Measurements from ENCODE around the gene FHDC1. TPM values are rescaled to one million over a fixed set of nuclear protein-coding genes. Genes with fewer than 3 reads are reported as not detected.

Gene FHDC1
- total RNA-seq, 1 experiment from 2014 or later = 18.1 TPM

DNA sequence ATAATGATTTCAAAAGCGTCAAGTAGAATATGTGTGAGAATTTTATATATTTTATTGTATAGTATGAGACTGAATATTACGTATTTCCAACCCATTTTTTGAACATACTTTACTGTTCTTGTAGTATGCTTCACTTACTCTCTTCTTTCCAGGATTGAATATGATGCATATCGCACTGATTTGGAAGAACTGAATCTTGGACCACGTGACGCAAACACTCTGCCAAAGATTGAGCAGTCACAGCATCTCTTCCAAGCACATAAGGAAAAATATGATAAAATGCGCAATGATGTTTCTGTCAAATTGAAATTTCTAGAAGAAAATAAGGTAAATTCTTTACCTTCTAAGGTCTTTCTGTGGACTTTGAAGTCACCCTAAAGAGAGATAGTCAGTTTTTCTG, 48.1 kb upstream of the FHDC1 start (continued):
- TF ChIP-seq TEAD4 (CRISPR knock-in tag; IDR thresholded peaks at IDR 0.05) (no peak), ZNF263 (CRISPR knock-in tag; IDR thresholded peaks at IDR 0.05; ENCODE audit: low read depth) (no peak), GABPB1 (CRISPR knock-in tag; IDR thresholded peaks at IDR 0.05) (no peak), OVOL2 (CRISPR knock-in tag; IDR thresholded peaks at IDR 0.05; ENCODE audit: borderline replicate concordance) (no peak)
- TF ChIP-seq, protein P1, sequence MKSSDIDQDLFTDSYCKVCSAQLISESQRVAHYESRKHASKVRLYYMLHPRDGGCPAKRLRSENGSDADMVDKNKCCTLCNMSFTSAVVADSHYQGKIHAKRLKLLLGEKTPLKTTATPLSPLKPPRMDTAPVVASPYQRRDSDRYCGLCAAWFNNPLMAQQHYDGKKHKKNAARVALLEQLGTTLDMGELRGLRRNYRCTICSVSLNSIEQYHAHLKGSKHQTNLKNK (CRISPR knock-in tag; IDR thresholded peaks at IDR 0.05) = no peak
- TF ChIP-seq, protein P2, sequence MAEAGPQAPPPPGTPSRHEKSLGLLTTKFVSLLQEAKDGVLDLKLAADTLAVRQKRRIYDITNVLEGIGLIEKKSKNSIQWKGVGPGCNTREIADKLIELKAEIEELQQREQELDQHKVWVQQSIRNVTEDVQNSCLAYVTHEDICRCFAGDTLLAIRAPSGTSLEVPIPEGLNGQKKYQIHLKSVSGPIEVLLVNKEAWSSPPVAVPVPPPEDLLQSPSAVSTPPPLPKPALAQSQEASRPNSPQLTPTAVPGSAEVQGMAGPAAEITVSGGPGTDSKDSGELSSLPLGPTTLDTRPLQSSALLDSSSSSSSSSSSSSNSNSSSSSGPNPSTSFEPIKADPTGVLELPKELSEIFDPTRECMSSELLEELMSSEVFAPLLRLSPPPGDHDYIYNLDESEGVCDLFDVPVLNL (CRISPR knock-in tag; IDR thresholded peaks at IDR 0.05; ENCODE audit: borderline replicate concordance, low read depth) = no peak
- TF ChIP-seq, protein P3, sequence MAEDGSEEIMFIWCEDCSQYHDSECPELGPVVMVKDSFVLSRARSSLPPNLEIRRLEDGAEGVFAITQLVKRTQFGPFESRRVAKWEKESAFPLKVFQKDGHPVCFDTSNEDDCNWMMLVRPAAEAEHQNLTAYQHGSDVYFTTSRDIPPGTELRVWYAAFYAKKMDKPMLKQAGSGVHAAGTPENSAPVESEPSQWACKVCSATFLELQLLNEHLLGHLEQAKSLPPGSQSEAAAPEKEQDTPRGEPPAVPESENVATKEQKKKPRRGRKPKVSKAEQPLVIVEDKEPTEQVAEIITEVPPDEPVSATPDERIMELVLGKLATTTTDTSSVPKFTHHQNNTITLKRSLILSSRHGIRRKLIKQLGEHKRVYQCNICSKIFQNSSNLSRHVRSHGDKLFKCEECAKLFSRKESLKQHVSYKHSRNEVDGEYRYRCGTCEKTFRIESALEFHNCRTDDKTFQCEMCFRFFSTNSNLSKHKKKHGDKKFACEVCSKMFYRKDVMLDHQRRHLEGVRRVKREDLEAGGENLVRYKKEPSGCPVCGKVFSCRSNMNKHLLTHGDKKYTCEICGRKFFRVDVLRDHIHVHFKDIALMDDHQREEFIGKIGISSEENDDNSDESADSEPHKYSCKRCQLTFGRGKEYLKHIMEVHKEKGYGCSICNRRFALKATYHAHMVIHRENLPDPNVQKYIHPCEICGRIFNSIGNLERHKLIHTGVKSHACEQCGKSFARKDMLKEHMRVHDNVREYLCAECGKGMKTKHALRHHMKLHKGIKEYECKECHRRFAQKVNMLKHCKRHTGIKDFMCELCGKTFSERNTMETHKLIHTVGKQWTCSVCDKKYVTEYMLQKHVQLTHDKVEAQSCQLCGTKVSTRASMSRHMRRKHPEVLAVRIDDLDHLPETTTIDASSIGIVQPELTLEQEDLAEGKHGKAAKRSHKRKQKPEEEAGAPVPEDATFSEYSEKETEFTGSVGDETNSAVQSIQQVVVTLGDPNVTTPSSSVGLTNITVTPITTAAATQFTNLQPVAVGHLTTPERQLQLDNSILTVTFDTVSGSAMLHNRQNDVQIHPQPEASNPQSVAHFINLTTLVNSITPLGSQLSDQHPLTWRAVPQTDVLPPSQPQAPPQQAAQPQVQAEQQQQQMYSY (CRISPR knock-in tag; IDR thresholded peaks at IDR 0.05) = no peak
- TF ChIP-seq, protein P4, sequence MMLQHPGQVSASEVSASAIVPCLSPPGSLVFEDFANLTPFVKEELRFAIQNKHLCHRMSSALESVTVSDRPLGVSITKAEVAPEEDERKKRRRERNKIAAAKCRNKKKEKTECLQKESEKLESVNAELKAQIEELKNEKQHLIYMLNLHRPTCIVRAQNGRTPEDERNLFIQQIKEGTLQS (CRISPR knock-in tag; conservative IDR thresholded peaks at IDR 0.05) = no peak
- TF ChIP-seq, protein P5, sequence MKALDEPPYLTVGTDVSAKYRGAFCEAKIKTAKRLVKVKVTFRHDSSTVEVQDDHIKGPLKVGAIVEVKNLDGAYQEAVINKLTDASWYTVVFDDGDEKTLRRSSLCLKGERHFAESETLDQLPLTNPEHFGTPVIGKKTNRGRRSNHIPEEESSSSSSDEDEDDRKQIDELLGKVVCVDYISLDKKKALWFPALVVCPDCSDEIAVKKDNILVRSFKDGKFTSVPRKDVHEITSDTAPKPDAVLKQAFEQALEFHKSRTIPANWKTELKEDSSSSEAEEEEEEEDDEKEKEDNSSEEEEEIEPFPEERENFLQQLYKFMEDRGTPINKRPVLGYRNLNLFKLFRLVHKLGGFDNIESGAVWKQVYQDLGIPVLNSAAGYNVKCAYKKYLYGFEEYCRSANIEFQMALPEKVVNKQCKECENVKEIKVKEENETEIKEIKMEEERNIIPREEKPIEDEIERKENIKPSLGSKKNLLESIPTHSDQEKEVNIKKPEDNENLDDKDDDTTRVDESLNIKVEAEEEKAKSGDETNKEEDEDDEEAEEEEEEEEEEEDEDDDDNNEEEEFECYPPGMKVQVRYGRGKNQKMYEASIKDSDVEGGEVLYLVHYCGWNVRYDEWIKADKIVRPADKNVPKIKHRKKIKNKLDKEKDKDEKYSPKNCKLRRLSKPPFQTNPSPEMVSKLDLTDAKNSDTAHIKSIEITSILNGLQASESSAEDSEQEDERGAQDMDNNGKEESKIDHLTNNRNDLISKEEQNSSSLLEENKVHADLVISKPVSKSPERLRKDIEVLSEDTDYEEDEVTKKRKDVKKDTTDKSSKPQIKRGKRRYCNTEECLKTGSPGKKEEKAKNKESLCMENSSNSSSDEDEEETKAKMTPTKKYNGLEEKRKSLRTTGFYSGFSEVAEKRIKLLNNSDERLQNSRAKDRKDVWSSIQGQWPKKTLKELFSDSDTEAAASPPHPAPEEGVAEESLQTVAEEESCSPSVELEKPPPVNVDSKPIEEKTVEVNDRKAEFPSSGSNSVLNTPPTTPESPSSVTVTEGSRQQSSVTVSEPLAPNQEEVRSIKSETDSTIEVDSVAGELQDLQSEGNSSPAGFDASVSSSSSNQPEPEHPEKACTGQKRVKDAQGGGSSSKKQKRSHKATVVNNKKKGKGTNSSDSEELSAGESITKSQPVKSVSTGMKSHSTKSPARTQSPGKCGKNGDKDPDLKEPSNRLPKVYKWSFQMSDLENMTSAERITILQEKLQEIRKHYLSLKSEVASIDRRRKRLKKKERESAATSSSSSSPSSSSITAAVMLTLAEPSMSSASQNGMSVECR (CRISPR knock-in tag; IDR thresholded peaks at IDR 0.05; ENCODE audit: borderline replicate concordance) = no peak

DNA sequence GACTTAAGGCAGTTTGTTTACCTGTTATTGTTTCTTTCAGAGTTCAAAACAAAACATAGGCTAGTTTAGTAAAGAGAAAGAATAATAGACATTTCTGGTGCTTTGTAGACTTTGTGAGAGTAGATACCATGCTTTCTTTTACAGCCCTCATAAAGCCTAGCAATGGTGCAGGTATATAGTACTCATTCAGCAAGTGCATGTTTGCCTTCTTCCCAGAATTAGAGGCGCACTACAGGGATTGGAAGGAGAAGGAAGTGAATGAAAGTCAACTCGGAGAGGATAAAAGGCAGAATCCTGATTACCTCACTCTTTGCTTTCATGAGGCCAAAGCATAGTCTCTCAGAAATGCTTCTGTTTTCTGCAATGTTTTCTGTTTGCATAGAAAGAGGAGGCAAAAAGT, 43.1 kb upstream of the FHDC1 start:
- POLR2A ChIA-PET = no interaction called here
- ATAC-seq = no peak
- H3K9me3 Mint-ChIP-seq = no peaks in the 10 kb centered on the region
- CTCF ChIA-PET = no interaction called here
- H3K36me3 Mint-ChIP-seq = peaks cover 16% of the 10 kb centered on the region
- peak overlapping the region; percentile 82 for H3K27ac Mint-ChIP-seq
- H3K4me1 Mint-ChIP-seq = peaks cover 15% of the 10 kb centered on the region
- H3K4me3 Mint-ChIP-seq = no peak overlapping the region
- no peak for DNase-seq (ENCODE audit: low spot score)
- H3K27me3 Mint-ChIP-seq (ENCODE audit: low read depth) = no peaks in the 10 kb centered on the region
- no peak for TF ChIP-seq CREB1 (CRISPR knock-in tag; IDR thresholded peaks at IDR 0.05)
- TF ChIP-seq TEAD4 (CRISPR knock-in tag; IDR thresholded peaks at IDR 0.05) = no peak
- TF ChIP-seq, protein P6, sequence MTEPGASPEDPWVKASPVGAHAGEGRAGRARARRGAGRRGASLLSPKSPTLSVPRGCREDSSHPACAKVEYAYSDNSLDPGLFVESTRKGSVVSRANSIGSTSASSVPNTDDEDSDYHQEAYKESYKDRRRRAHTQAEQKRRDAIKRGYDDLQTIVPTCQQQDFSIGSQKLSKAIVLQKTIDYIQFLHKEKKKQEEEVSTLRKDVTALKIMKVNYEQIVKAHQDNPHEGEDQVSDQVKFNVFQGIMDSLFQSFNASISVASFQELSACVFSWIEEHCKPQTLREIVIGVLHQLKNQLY (CRISPR knock-in tag; IDR thresholded peaks at IDR 0.05) = no peak
- TF ChIP-seq CBFB (CRISPR knock-in tag; IDR thresholded peaks at IDR 0.05; ENCODE audit: low read depth) = no peak
- TF ChIP-seq, protein P7, sequence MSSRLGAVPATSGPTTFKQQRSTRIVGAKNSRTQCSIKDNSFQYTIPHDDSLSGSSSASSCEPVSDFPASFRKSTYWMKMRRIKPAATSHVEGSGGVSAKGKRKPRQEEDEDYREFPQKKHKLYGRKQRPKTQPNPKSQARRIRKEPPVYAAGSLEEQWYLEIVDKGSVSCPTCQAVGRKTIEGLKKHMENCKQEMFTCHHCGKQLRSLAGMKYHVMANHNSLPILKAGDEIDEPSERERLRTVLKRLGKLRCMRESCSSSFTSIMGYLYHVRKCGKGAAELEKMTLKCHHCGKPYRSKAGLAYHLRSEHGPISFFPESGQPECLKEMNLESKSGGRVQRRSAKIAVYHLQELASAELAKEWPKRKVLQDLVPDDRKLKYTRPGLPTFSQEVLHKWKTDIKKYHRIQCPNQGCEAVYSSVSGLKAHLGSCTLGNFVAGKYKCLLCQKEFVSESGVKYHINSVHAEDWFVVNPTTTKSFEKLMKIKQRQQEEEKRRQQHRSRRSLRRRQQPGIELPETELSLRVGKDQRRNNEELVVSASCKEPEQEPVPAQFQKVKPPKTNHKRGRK (CRISPR knock-in tag; IDR thresholded peaks at IDR 0.05; ENCODE audit: borderline replicate concordance) = no peak
- TF ChIP-seq MXD4 (CRISPR knock-in tag; IDR thresholded peaks at IDR 0.05; ENCODE audit: borderline replicate concordance) = no peak
- TF ChIP-seq NR3C1 (CRISPR knock-in tag; conservative IDR thresholded peaks at IDR 0.05; ENCODE audit: low read depth) = no peak
- TF ChIP-seq FOXP1 (CRISPR knock-in tag; IDR thresholded peaks at IDR 0.05; ENCODE audit: borderline replicate concordance) = no peak
- no peak for TF ChIP-seq NFE2L1 (CRISPR knock-in tag; IDR thresholded peaks at IDR 0.05)
- TF ChIP-seq, protein P8, sequence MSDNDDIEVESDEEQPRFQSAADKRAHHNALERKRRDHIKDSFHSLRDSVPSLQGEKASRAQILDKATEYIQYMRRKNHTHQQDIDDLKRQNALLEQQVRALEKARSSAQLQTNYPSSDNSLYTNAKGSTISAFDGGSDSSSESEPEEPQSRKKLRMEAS (CRISPR knock-in tag; IDR thresholded peaks at IDR 0.05) = no peak
- TF ChIP-seq, protein P9, sequence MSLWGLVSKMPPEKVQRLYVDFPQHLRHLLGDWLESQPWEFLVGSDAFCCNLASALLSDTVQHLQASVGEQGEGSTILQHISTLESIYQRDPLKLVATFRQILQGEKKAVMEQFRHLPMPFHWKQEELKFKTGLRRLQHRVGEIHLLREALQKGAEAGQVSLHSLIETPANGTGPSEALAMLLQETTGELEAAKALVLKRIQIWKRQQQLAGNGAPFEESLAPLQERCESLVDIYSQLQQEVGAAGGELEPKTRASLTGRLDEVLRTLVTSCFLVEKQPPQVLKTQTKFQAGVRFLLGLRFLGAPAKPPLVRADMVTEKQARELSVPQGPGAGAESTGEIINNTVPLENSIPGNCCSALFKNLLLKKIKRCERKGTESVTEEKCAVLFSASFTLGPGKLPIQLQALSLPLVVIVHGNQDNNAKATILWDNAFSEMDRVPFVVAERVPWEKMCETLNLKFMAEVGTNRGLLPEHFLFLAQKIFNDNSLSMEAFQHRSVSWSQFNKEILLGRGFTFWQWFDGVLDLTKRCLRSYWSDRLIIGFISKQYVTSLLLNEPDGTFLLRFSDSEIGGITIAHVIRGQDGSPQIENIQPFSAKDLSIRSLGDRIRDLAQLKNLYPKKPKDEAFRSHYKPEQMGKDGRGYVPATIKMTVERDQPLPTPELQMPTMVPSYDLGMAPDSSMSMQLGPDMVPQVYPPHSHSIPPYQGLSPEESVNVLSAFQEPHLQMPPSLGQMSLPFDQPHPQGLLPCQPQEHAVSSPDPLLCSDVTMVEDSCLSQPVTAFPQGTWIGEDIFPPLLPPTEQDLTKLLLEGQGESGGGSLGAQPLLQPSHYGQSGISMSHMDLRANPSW (CRISPR knock-in tag; conservative IDR thresholded peaks at IDR 0.05; ENCODE audit: low read depth) = no peak
- no peak for TF ChIP-seq ATF1 (CRISPR knock-in tag; IDR thresholded peaks at IDR 0.05)
- TF ChIP-seq MYBL2 (CRISPR knock-in tag; IDR thresholded peaks at IDR 0.05) = no peak

All from WTC11 (cell line).